Mucosa of descending colon (tissue), 3 donors: ENCODE results near the gene MYO16. TPM values are rescaled to one million over a fixed set of nuclear protein-coding genes. Genes with fewer than 3 reads are reported as not detected.

Experiments
- ATAC-seq: fragments of 200-7000 bp; cut with Tn5 transposase; one replicate; pipeline ENCODE4 v1.9.1; 2020; ENCODE audit warnings: mild to moderate bottlenecking, moderate library complexity
- DNase-seq, 3 donors: peaks; one replicate each; pipeline ENCODE4 v3.0.0-alpha.2; 2020
- H3K36me3 ChIP-seq: fragments of 200-600 bp; one replicate; pipeline ENCODE4 v1.8.0; 2021; ENCODE audit warnings: low read depth, mild to moderate bottlenecking
- H3K4me1 ChIP-seq: fragments of 200-600 bp; one replicate; pipeline ENCODE4 v1.8.0; 2021; ENCODE audit warnings: low read depth, mild to moderate bottlenecking
- H3K4me3 ChIP-seq: fragments of 200-600 bp; one replicate; pipeline ENCODE4 v1.8.0; 2021; ENCODE audit warnings: mild to moderate bottlenecking
- H3K9me3 ChIP-seq: fragments of 200-600 bp; one replicate; pipeline ENCODE4 v1.8.0; 2021; ENCODE audit warnings: mild to moderate bottlenecking
- intact Hi-C, 2 donors: fragments of 100-400 bp; cut with DNase I in 1 of 2; cut with micrococcal nuclease in 1 of 2; formaldehyde crosslinking; loops; one replicate each; pipeline versions ENCODE4 v1.11.0 to v1.11.1; 2022; cut with DNase I, micrococcal nuclease
- total RNA-seq, 3 donors: library from RNA; stranded (reverse); fragmentation: NEBNext Ultra II Directional in 2 of 3; extraction: Animal tissue kit (Norgen Biotek cat#: 25700) in 2 of 3; gene quantifications; one replicate each; pipeline versions ENCODE4 v1.2.1 to v1.2.4, GENCODE V29; 2021 to 2023
- TF ChIP-seq, protein P1 (sequence below): fragments of 200-600 bp; IDR thresholded peaks from one replicate; pipeline ENCODE4 v1.8.0; 2022; ENCODE audit warnings: antibody characterized with exemption, mild to moderate bottlenecking
- donor health status: DM: no; HTN: no; CAD: no; lungs with moderate emphysema.
- donor health status: DM: no; HTN: no; CAD: no.
- donor health status: DM: no; HTN: yes; CAD: no.

MYO16 gene
- total RNA-seq, 3 donors from 2014 or later = 0.06 TPM; not detected in 2

DNA sequence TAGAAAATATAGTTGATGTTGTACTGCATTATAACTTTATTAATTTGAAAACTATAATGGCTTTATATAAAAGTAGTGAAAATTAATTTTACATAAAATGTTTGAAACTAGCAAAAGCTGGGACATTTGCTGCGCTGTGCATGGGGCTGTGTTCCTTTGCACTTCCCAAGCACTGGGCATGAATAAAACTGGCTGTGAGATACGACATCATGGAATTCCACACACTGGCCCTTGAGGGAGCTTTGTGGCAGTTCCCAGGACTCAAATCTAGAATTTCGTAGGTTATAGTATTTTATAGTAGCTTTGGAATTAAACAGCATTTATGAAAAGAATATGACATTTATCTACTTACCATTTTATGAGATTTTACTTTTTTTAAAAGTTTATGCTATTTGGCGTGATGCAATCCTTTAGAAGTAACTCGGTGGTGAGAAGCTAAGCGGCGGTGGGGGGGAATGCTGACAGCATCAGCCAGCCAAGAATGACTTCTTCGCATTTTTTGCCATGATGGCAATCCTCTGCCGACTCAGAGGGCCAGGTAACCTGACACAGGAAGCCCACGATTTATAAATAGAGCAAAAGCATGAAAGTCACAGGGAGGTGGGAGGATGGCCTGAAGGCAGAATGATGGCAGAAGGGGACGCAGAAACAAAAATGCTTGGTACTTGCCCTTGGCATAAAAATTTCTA is 553.5 kb downstream of the MYO16 start:
- ATAC-seq (no peak), DNase-seq (no peak)
- intact Hi-C loops = no loop called here
- no peaks in the 10 kb centered on the region for H3K36me3 ChIP-seq
- no peaks in the 10 kb centered on the region for H3K4me1 ChIP-seq
- no peak overlapping the region for H3K4me3 ChIP-seq
- TF ChIP-seq, protein P1, sequence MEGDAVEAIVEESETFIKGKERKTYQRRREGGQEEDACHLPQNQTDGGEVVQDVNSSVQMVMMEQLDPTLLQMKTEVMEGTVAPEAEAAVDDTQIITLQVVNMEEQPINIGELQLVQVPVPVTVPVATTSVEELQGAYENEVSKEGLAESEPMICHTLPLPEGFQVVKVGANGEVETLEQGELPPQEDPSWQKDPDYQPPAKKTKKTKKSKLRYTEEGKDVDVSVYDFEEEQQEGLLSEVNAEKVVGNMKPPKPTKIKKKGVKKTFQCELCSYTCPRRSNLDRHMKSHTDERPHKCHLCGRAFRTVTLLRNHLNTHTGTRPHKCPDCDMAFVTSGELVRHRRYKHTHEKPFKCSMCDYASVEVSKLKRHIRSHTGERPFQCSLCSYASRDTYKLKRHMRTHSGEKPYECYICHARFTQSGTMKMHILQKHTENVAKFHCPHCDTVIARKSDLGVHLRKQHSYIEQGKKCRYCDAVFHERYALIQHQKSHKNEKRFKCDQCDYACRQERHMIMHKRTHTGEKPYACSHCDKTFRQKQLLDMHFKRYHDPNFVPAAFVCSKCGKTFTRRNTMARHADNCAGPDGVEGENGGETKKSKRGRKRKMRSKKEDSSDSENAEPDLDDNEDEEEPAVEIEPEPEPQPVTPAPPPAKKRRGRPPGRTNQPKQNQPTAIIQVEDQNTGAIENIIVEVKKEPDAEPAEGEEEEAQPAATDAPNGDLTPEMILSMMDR = no peak
- H3K9me3 ChIP-seq = no peaks in the 10 kb centered on the region

GRCh38 chr13:109191413-109191812 is 562.0 kb downstream of the MYO16 start:
- intact Hi-C loops = no loop called here
- no peak overlapping the region for H3K4me3 ChIP-seq
- no peaks in the 10 kb centered on the region for H3K4me1 ChIP-seq
- TF ChIP-seq, protein P1 = no peak
- H3K9me3 ChIP-seq = no peaks in the 10 kb centered on the region
- ATAC-seq = no peak
- H3K36me3 ChIP-seq = no peaks in the 10 kb centered on the region
- DNase-seq = no peak

DNA sequence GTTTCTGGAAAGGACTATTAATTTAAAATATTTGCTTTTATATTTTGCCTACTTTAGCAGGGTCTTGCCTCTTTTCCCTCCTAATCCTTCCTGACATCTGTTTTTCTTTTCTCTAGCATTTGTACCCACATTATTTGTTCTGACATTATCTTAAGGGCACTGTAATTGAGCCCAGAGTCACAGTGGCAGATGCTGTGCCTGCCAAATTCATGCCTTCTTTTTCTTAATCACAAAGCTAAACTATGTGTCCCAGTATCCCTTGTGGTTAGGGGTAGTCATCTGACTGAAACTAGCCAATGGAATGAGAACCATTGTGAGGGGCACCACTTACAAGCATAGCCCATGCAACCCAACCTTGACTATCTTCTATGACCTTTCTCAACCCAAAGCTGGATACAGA is 562.9 kb downstream of the MYO16 start:
- DNase-seq (no peak), ATAC-seq (no peak)
- Histone ChIP-seq H3K9me3 (no peaks in the 10 kb centered on the region), H3K36me3 (no peaks in the 10 kb centered on the region), H3K4me3 (no peak overlapping the region), H3K4me1 (no peaks in the 10 kb centered on the region)
- TF ChIP-seq, protein P1 = no peak
- intact Hi-C loops = no loop called here

DNA sequence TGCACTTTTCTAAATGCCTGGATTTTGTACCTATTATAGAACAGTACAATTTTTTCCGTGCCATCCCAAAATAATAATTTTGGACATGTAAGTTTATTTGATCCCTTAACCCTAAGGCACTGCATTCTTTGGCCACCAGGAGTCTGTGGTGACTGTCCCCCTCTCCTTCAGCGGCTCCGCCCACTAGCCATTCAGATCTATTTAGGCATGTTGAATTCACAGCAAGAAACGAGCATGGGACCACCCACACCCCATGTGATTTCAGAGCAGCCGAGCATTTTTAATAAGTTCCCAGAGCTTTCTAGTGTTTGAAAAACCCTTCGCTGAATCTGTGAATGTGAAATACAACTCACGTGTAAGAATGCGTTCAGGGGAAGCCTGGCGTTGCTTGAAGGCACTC is 567.5 kb downstream of the MYO16 start:
- TF ChIP-seq, protein P1 = no peak
- DNase-seq (no peak), ATAC-seq (no peak)
- intact Hi-C loops = no loop called here
- Histone ChIP-seq H3K9me3 (no peaks in the 10 kb centered on the region), H3K36me3 (no peaks in the 10 kb centered on the region), H3K4me3 (no peak overlapping the region), H3K4me1 (no peaks in the 10 kb centered on the region)

DNA sequence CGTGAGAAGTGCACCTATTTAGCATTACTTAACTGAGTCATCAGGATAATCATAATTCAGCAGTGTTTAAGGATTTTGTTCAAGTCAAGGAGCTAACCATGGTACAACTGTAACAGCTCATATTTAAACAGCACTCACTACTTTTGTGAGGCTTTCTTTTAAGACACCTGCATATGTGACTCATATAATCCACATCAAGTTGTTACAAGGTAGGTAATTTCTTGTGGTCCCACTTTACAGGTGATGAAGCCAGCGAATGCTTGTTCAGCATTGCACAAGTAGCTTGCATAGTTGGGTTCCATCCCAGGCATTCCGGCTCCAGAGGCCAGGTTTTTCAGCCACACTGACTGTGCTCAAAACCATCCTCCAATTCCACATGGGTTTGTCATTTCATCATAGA is 569.2 kb downstream of the MYO16 start:
- Histone ChIP-seq H3K4me3 (no peak overlapping the region), H3K9me3 (no peaks in the 10 kb centered on the region), H3K4me1 (no peaks in the 10 kb centered on the region), H3K36me3 (no peaks in the 10 kb centered on the region)
- DNase-seq (no peak), ATAC-seq (no peak)
- TF ChIP-seq, protein P1 = no peak
- intact Hi-C loops = no loop called here

GRCh38 chr13:109199280-109199679 is 569.9 kb downstream of the MYO16 start:
- Histone ChIP-seq H3K36me3 (no peaks in the 10 kb centered on the region), H3K4me1 (no peaks in the 10 kb centered on the region), H3K9me3 (no peaks in the 10 kb centered on the region), H3K4me3 (no peak overlapping the region)
- TF ChIP-seq, protein P1 = no peak
- no peak for ATAC-seq
- DNase-seq = no peak
- intact Hi-C loops = no loop called here
